ENCODE data around the gene LSM14A. TPM values are rescaled to one million over a fixed set of nuclear protein-coding genes. Genes with fewer than 3 reads are reported as not detected.
"Not testable (repeated sequence)": the region's sequence is repeated elsewhere in the genome, so short reads cannot be mapped to it uniquely, and the experiment has no call there.

The LSM14A gene
- total RNA-seq, 1 donor from 2014 or later, result 86.1 TPM

DNA sequence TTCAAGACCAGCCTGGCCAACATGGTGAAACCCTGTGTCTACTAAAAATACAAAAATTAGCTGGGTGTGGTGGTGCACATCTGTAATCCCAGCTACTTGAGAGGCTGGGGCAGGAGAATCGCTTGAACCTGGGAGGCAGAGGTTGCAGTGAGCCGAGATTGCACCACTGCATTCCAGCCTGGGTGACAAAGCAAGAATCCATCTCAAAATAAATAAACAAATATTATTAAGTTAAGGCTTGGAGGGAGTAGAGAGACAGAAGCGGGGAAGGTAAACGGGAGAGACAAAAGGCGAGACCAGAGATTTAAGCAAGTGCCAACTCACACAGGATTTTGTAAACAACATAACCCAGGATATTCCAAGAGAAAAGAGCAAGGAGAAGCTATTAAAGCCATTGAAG lies 12.8 kb upstream of the LSM14A start:
- DNase-seq, result not testable (repeated sequence)

DNA sequence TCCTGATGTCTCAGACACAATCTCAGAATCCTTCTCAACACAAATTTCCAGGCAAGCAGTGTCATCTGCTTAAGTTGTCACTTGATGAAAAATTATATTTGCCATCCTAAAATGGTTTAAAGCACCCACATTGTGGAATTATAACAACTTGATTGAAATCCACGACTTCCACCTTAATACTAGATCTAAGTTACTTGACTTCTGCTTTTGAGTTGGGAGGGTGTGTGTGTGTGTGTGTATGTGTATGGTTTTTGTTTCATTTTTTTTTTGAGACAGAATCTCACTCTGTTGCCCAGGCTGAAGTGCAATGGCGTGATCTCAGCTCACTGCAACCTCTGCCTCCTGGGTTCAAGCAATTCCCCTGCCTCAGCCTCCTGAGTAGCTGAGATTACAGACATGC lies 10.4 kb upstream of the LSM14A start:
- DNase-seq, result not testable (repeated sequence)

DNA sequence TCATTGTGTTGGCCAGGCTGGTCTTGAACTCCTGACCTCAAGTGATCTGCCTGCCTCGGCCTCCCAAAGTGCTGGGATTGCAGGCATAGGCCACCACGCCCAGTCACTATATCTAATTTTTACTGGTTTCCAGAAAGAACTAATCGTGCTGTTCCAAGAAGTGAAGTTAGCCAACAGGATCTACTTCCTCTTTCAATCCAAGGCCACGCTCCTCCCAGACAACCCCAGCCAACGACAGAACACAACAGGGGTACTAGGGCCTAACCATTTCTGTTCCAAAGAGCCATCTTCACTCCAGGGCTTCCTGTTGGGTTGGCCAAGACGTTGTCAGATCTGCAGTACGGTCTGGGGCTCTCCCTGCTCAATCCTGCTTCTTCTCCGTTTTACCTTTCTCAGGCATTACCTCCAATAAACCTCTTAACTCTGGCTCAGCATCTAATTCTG lies 7.0 kb upstream of the LSM14A start:
- DNase-seq, result no peak

DNA sequence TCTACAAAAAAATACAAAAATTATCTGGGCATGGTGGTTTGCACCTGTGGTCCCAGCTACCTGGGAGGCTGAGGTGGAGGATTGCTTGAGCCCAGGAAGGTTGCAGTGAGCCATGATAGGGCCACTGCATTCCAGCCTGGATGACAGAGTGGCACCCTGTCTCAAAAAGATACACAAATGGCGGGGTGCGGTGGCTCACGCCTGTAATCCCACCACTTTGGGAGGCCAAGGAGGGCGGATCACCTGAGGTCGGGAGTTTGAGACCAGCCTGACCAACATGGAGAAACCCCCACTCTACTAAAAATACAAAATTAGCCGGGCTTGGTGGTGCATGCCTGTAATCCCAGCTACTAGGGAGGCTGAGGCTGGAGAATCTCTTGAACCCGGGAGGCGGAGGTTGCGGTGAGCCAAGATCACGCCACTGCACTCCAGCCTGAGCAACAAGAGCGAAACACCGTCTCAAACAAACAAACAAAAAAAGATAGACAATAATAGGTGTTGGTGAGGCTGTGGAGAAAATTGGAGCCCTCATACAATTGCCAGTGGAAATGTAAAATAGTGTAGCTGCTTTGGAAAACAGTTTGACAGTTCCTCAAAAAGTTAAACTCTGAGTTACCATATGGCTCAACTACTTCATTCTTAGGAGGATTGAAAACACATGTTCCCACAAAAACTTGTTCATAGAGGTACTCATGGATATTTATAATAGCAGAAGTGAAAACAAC lies 2.7 kb upstream of the LSM14A start:
- DNase-seq, result not testable (repeated sequence)

DNA sequence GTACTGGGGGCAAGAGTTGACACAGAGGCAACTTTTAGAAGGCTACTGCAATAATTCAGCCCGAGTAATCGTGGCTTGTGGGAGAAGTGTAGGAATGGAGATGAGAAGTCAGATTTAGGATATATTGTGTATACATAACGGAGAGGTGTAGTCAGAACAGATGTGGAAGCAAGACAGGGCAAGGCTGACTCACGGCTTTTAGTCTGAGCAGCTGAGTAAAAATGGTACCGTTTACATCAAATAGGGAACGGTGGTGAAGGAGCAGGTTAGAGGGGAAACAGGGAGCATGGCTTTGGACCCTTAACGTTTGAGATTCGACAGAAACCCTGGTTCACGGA lies 796 bp upstream of the LSM14A start:
- DNase-seq, result no peak

DNA sequence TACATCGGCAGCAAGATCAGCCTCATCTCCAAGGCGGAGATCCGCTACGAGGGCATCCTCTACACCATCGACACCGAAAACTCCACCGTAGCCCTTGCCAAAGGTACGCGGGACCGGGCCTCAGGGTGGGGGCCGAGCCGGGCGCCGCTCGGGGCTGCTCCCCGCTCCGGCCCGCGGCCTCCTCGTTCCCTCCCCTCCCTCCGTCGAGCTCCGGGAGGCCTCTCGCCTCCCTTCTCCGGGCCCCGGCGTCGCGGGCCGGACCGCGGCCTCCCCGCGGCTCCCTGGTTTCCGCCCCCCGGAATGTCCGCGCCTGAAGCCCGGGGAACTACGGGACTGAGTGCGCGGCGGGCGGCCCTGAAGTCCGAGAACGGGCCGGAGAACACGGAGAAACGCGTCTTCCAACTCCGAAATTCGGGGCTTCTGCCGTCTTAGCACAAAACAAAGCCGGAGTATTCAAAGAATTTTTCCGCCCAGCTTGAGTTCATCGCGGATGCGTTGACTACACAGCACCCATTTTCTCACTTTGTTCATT lies 423 bp downstream of the LSM14A start:
- DNase-seq, result peak; percentile 62

DNA sequence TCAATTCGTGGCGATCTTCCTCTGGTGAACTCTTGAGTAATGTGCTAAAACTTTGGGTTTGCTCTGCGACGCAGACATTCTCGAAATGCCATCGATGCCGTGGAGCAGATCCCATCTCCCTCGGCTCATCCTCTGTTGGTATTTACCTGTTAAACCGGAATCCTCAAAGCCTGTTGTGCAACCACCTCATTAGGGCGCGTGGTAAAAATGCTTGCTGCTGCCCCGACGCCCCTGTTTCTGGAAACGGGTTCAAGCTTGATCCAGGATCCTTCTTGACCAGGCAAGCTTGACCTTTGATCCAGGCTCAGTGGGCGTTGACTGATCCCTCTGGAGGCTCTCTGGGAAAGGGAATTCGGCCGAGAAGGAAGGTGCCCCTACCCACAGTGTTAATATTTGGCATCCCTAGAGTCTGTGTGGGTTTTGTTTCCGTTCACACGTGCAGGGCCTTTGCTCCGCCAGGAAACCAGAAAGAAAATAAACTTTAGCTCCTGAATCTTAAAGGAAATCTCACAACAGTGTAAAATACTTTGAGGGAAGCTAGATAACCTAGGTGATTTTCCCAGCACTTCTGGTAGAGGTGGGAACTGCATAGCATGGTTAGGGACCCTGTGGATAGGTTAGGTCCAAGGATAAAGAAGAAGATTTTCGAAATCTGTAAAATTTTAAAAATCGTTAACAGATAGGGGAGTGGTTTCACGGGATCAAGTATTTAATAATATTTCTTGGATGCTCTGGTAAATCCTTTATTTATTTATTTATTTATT lies 1.1 kb downstream of the LSM14A start:
- no peak for DNase-seq

DNA sequence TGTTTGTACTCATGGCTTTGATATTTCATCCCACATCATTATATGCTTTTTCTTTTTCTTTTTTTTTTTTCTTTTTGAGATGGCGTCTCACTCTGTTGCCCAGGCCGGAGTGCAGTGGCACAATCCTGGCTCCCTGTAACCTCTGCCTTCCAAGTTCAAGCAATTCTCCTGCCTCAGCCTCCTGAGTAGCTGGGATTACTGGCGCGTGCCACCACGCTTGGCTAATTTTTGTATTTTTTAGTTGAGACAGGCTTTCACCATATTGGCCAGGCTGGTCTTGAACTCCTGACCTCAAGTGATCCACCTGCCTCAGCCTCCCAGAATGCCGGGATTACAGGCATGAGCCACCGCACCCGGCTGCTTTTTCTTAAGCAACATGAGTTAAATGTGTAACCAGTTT lies 2.9 kb downstream of the LSM14A start:
- DNase-seq, result not testable (repeated sequence)

DNA sequence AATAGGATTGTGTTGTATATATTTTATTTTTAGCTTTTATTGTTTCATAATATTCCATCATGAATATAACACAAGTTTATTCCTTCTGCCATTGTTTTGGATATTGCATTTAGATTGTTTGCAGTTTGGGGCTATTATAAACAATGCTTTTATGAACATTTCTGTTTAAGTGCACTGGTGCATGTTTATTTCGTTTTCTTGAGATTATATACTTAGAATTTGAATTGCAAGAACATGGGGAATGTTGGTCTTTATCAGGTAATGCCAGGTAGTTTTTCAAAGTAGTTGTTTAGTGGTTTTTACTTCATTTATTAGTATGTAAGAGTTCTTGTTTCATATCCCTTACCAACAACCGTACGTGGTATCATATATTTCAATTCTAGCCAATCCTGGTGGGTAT lies 4.3 kb downstream of the LSM14A start:
- no peak for DNase-seq

DNA sequence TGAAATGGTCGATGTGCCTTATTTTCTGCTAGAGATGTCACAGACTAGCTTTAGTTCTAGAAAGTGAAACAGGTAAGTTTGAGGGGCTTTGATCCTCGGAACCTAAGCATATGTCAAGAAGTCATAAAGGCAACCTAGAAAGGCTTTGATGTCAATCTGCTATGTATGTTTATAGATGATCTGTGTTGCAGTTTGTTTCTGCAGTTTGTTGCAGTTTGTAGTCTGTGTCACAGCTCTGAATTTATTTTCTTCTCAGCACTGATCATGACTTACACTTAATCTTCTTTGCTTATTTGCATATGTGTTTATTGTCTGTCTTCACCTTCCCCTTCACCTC lies 5.9 kb downstream of the LSM14A start:
- DNase-seq, result no peak

DNA sequence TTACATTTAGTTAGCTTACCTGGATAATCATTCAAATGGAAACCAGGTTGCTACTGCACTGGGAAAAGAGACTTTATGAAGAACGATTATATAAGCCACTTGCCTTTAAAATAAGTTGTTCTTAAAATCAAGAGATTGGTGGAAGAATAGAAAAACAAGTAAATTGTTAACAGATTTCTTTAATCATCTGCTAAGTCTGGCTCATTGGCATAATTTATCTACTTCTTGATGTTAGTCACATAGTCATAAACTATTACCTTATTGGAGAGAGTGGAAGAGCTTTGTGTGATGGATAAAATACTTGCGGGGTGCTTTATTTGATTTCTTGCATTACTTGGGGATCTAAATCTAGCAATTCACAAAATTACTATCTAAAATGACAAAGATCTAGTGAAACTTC lies 6.8 kb downstream of the LSM14A start:
- no peak for DNase-seq

DNA sequence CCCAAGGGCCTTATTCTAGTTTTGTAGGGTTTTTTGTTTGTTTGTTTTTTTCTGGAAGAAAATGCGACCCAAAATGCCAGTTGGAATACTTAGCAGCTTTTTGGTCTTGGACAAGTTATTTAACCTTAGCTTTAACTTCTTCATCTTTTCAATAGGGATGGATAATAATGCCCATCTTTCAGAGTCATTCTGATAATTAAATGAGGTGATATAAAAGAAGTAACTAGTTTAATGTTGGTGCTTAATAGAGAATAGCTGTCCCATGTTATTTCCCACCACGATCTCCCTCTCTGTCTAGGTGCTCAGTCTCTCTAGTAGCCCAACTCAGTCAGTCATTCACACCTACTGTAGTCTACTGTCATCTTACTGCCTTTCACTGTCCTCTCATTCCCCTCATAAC lies 8.0 kb downstream of the LSM14A start:
- no peak for DNase-seq

DNA sequence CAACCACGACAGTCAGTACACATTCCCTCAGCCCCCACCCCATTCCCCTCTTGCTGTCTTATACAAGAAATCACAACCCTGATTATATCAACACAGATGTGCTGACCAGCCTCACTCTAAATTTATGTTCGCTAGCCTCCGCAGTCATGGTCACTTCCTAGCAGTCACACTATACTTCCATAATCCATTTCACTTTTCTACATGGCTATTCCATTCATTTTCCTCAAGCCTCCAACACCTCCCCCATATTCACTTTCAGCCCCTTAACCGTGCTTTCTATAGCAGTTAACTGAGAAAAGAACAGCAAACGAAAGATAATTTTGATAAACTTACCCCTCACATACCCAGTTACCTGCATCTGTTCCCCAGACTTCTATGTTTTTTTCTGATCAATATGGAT lies 8.4 kb downstream of the LSM14A start:
- no peak for DNase-seq

DNA sequence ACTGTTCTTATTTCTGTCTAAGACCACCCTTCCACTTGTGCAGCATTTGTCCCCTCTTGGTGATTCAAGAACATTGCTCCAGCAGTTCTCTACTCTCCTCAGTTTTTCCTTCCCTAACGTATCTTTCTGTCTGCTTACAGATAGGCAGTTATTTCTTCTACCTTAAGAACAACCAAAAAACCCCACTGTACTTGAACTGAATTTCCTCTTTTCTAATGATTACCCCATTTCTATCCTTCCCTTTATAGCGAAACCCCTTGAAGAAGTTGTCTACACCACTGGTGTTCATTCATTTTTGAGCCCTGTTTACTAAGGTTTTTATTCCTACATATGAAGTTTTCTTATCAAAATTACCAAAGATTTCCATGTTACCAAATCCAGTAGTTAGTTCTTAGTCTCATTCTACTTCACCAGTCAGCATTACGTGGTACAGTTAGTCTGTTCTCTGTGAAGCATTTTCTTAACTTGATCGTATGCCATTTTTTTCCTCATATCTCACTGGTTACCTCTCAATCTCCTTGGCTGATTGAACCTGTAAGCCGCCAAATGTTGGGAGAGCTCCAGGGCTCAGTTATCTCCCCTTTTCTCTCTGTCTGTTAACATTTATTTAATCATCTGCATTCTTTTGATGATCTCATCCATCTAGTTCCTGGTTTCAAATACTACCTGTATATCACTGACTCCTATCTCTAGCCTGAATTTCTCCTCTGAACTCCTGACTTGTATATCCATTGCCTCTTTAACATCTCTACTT lies 9.0 kb downstream of the LSM14A start:
- DNase-seq, result no peak

DNA sequence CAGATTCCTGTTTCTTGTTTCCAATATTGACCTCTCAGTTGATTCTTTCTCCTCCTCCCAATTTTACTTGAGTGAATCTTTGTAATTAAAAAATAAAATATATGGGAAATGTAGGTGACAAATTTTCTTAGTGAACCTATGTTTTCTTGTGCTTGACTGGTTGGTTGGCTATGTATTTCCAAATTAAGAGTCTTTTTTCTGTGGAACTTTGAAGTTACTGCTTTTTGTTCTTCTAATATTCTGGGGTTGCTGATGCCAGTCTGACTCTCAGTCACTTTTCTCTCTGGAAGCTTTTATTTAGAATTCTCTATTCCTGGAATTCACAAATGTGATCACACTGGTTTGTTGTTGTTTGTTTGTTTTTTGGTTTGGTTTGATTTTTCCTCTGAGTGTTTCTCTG lies 9.8 kb downstream of the LSM14A start:
- no peak for DNase-seq

DNA sequence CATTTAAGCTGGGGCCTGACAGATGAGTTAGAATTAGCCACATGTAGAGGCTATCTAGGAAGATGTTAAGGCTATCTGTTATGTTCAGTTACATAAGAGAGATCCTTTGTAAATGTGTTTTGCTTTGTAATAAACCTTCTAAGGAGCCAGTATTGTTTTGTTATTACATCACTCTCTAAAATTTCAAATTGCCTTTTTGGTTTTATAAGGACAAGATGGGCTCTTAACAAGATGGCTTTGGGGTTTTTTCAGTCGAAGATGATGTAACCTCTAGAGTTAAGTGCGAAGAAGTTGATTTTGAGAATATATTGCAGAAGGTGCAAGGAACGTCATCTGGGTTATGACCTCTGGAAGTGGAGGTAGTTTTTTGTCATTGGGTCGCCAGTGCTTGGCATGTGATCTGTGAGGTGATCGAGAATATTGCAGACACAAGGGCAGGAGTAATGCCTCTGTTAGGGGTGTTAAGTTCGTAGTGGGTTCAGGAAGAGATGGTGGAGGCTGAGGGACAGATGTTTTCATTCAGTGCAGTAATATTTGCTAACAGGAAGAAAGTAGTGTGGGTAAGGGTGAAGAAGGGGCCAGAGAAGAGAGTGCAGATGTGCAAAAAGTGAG lies 12.7 kb downstream of the LSM14A start:
- no peak for DNase-seq

DNA sequence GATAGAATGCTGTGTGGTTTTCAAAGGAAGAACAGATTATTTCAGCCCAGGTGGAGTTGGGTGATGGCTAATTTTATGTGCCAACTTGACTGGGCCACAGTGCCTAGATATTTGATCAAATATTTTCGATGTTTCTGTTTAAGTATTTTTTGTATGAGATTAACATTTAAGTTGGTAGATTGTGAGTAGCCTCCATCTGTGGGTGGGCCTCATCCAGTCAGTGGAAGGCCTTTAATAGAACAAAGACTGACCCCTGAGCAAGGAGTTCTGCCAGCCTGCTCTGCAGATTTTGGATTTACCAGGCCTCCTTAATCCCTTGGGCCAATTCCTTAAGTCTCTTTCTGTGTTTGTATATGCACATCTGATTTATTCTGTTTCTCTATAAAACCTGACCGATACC lies 13.9 kb downstream of the LSM14A start:
- no peak for DNase-seq

DNA sequence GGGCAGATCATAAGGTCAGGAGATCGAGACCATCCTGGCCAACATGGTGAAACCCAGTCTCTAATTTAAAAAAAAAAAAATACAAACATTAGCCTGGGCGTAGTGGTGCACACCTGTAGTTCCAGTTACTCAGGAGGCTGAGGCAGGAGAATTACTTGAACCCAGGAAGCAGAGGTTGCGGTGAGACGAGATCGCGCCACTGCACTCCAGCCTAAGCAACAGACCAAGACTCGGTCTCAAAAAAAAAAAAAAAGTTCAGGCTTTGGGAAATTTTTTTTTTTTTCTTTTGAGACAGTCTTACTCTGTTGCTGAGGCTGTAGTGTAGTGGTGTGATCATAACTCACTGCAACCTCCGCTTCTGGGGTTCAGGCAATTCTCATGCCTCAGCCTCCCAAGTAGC lies 14.7 kb downstream of the LSM14A start:
- DNase-seq, result no peak

DNA sequence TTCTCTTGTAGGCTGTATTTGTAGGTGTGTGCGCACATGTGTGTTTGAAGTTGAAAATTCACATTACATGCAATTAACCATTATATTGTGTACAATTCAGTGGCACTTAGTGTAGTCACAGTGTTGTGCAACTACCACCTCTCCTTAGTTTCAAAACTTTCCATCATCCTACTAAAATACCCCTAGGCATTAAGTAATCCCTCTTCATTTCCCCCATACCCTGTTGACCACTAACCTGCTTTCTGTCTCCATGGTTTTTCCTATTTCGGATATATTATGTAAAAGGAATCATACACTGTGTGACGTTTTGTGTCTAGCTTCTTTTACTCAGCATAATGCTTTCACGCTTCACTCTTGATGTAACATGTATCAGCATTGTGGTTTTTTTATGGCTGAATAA lies 16.1 kb downstream of the LSM14A start:
- no peak for DNase-seq

DNA sequence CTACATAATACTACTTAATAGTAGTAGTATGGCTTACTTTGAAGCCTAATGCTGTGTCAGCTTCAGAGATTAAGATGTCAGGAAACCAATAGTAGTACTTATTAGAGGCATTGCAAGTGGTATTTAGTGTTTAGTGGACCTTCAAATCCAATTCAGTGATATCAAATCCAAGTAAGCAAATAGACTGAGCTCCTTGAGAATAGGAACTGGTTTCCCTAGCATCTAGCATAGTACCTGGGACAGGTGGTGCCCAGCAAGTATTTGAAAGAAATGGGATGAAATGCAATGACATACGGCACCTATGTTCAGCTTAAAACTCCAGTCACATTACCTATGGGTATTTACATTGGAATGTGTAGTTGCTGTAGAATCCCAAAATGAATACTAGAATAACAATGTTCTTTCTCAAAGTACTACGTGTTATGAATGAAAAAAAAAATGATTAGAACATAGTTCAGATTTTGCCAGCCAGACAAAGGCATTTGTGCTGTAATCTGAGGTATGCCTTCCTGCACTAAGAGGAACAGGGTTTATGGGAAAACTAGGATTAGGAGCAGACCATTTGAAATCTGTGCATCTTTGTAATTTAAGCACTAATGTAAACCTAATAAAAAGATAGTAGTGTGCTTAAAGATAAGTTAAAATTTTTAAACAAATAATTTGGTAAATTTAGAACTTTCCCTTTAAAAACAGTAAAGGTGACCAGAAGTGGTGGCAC lies 17.1 kb downstream of the LSM14A start:
- no peak for DNase-seq

DNA sequence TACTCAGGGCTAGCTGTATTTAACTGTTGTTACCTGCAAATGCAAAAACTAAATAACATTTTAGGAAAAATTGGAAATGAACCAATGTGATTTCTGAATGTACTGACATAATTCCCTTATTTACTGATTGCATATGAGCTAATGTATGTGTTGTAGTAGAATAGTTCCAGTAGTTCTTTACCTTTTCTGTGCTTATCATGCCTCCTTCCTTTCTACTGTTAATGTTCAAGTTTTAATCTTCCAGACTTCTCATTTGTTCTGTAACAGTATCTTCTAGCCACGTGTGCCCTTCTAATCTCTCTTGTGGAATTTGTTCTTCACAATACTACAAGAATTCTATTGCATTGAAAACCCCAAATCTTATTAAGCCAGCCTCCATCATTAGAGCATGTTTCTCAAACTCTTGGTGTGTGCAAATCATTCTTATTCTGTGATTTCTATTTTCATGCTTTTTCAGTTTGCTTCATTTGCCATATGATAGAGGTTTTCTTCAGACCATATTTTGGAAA lies 17.7 kb downstream of the LSM14A start:
- no peak for DNase-seq

Measured in tongue (tissue), 2 donors.